Measurements from ENCODE around the gene CALHM5. TPM values are rescaled to one million over a fixed set of nuclear protein-coding genes. Genes with fewer than 3 reads are reported as not detected.

CALHM5 gene
- total and polyA plus RNA-seq, 2 of the 4 experiments (the other 2 are of a cell fraction) = 3.3 to 10.8 TPM

DNA sequence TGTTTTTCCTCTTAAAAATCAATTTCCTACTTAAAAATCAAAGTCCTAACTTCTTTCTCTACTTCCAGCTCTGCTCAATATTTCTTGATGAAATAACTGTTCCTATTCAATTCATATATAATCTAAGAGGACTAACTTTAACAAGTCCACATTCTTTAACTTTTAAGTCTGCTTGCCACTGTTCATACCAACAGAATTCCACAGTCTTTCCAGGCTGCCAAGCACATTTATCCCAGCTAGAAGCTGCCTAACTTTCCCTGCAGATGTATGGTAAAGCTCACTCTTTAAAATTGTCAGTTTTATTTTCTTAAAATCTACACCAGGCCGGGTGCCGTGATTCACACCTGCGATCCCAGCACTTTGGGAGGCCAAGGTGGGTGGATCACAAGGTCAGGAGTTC lies 38.7 kb upstream of the CALHM5 start:
- H4K8ac ChIP-seq (ENCODE audit: low read depth in 2 of 2, low read length in 2 of 2) = no peak overlapping the region
- no peak overlapping the region for H2AK9ac ChIP-seq (replicated peaks; ENCODE audit: low read depth, low read length, poor library complexity)
- H4K91ac ChIP-seq (ENCODE audit: insufficient read depth, low read depth, low read length) = no peak overlapping the region
- H4K20me1 ChIP-seq (ENCODE audit: insufficient read depth, low read length) = no peaks in the 10 kb centered on the region
- no peak overlapping the region for H3K4me3 ChIP-seq (ENCODE audit: insufficient read depth, low read depth, low read length)
- dilution Hi-C loops (cut with HindIII; ENCODE audit: low sequenced_read_pairs, unreplicated experiment) (no loop called here), in situ Hi-C loops (cut with MboI; ENCODE audit: low sequenced_read_pairs) (no loop called here), intact Hi-C loops (cut with micrococcal nuclease) (no loop called here)
- no peaks in the 10 kb centered on the region for H3K9me3 ChIP-seq (ENCODE audit: control insufficient read depth, insufficient read depth, low read length)
- H3K9me1 ChIP-seq (ENCODE audit: insufficient read depth, low read length) = no peaks in the 10 kb centered on the region
- H3K14ac ChIP-seq (replicated peaks; ENCODE audit: low read depth, low read length) = no peak overlapping the region
- ATAC-seq (ENCODE audit: low read depth) = no peak; the same call in 1 of the 2 replicates
- no peak overlapping the region for H2BK120ac ChIP-seq (ENCODE audit: low read depth, low read length)
- no peak overlapping the region for H2AK5ac ChIP-seq (ENCODE audit: low read depth, low read length)
- H3K79me1 ChIP-seq (ENCODE audit: low read depth in 1 of 2, low read length in 2 of 2) = no peaks in the 10 kb centered on the region
- H2BK5ac ChIP-seq (ENCODE audit: low read depth, low read length, poor library complexity, severe bottlenecking) = no peak overlapping the region
- no peak overlapping the region for H3K23ac ChIP-seq (ENCODE audit: low read depth, low read length)
- no TSS peak for BruUV-seq (replicated peaks)
- no peak overlapping the region for H2BK15ac ChIP-seq (ENCODE audit: low read depth, low read length)
- H3K27ac ChIP-seq (ENCODE audit: insufficient read depth, low read length) = no peak overlapping the region
- ChIA-PET CTCF (interaction anchor here (1.2 kb wide), 1 partner anchor 9 kb away, joined by 3 read pairs; no protein-coding TSS in a partner anchor), POLR2A (ENCODE audit: unreplicated experiment) (no interaction called here)
- TF ChIP-seq RCOR1 (IDR thresholded peaks at IDR 0.05; ENCODE audit: insufficient replicate concordance, low read length) (no peak), RFX5 (IDR thresholded peaks at IDR 0.05; ENCODE audit: low read depth, low read length) (no peak), CHD1 (IDR thresholded peaks at IDR 0.05; ENCODE audit: low read depth, low read length) (no peak), NFE2L2 (IDR thresholded peaks at IDR 0.05; ENCODE audit: low read depth, low read length) (no peak), SMC3 (IDR thresholded peaks at IDR 0.05; ENCODE audit: low read depth, low read length) (no peak), MXI1 (IDR thresholded peaks at IDR 0.05; ENCODE audit: borderline replicate concordance, low read depth, low read length) (no peak)
- TF ChIP-seq, protein P1, sequence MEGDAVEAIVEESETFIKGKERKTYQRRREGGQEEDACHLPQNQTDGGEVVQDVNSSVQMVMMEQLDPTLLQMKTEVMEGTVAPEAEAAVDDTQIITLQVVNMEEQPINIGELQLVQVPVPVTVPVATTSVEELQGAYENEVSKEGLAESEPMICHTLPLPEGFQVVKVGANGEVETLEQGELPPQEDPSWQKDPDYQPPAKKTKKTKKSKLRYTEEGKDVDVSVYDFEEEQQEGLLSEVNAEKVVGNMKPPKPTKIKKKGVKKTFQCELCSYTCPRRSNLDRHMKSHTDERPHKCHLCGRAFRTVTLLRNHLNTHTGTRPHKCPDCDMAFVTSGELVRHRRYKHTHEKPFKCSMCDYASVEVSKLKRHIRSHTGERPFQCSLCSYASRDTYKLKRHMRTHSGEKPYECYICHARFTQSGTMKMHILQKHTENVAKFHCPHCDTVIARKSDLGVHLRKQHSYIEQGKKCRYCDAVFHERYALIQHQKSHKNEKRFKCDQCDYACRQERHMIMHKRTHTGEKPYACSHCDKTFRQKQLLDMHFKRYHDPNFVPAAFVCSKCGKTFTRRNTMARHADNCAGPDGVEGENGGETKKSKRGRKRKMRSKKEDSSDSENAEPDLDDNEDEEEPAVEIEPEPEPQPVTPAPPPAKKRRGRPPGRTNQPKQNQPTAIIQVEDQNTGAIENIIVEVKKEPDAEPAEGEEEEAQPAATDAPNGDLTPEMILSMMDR (conservative IDR thresholded peaks at IDR 0.05; ENCODE audit: low read depth, low read length) = no peak
- TF ChIP-seq, protein P2, sequence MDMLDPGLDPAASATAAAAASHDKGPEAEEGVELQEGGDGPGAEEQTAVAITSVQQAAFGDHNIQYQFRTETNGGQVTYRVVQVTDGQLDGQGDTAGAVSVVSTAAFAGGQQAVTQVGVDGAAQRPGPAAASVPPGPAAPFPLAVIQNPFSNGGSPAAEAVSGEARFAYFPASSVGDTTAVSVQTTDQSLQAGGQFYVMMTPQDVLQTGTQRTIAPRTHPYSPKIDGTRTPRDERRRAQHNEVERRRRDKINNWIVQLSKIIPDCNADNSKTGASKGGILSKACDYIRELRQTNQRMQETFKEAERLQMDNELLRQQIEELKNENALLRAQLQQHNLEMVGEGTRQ (IDR thresholded peaks at IDR 0.05; ENCODE audit: low read depth, low read length) = no peak
- no peak overlapping the region for H2BK20ac ChIP-seq (ENCODE audit: low read depth, low read length)
- no peak overlapping the region for H3K9ac ChIP-seq (ENCODE audit: low read depth, low read length)
- no peaks in the 10 kb centered on the region for H3K4me1 ChIP-seq (ENCODE audit: control insufficient read depth, insufficient read depth, low read length)
- no peaks in the 10 kb centered on the region for H3K36me3 ChIP-seq (ENCODE audit: control insufficient read depth, insufficient read depth, low read length)
- H3K56ac ChIP-seq (ENCODE audit: extremely low read depth, insufficient read depth, low read length) = no peak overlapping the region
- no peak overlapping the region for H4K5ac ChIP-seq (ENCODE audit: low read depth, low read length)
- WGBS, 2 experiments (ENCODE audit: extremely low coverage in 2 of 2, insufficient read length in 1 of 2) = no CpG with 5 or more reads among the region's 3 CpGs
- H2AFZ ChIP-seq (replicated peaks; ENCODE audit: low read length, poor library complexity) = no peak overlapping the region
- H3K4ac ChIP-seq (ENCODE audit: low read depth, low read length) = no peak overlapping the region
- H3K18ac ChIP-seq (ENCODE audit: low read depth, low read length) = no peak overlapping the region
- no peak overlapping the region for H3K4me2 ChIP-seq (ENCODE audit: low read depth, low read length)
- no peak for DNase-seq
- no peaks in the 10 kb centered on the region for H3K27me3 ChIP-seq (ENCODE audit: control insufficient read depth, insufficient read depth, low read length)
